ENCODE measurements around the gene SMTN. TPM values are rescaled to one million over a fixed set of nuclear protein-coding genes. Genes with fewer than 3 reads are reported as not detected.

SMTN gene
- total and polyA plus RNA-seq, 8 donors: 25.5 to 77.4 (median 40.0) TPM

- H3K4me3 ChIP-seq: no peak overlapping the region
- H3K27ac ChIP-seq: no peak overlapping the region
- H3K36me3 ChIP-seq: peaks cover 4 to 49% (median 21%) of the 10 kb centered on the region in 3 donors
- WGBS, 2 donors: 93 to 94% methylated on average over 21 of the region's 21 CpGs
- FAIRE-seq (no peak), ATAC-seq (no peak), DNase-seq (peak in 2 of 6 donors; percentile 20 to 59)
- H3K4me1 ChIP-seq: peaks cover 9 to 21% (median 18%) of the 10 kb centered on the region in 3 donors
- TF ChIP-seq, protein P1, sequence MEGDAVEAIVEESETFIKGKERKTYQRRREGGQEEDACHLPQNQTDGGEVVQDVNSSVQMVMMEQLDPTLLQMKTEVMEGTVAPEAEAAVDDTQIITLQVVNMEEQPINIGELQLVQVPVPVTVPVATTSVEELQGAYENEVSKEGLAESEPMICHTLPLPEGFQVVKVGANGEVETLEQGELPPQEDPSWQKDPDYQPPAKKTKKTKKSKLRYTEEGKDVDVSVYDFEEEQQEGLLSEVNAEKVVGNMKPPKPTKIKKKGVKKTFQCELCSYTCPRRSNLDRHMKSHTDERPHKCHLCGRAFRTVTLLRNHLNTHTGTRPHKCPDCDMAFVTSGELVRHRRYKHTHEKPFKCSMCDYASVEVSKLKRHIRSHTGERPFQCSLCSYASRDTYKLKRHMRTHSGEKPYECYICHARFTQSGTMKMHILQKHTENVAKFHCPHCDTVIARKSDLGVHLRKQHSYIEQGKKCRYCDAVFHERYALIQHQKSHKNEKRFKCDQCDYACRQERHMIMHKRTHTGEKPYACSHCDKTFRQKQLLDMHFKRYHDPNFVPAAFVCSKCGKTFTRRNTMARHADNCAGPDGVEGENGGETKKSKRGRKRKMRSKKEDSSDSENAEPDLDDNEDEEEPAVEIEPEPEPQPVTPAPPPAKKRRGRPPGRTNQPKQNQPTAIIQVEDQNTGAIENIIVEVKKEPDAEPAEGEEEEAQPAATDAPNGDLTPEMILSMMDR (IDR thresholded peaks at IDR 0.05): no peak
- intact Hi-C loops (cut with DNase I): loop anchor here in 2 of 3 donors (5.0 kb wide), 2 partner anchors 135 to 140 kb away; no protein-coding TSS in a partner anchor
- H3K9me3 ChIP-seq: no peaks in the 10 kb centered on the region
- H3K27me3 ChIP-seq: no peaks in the 10 kb centered on the region
Measured at GRCh38 chr22:31087744-31088215, 6.7 kb downstream of the SMTN start.

DNA sequence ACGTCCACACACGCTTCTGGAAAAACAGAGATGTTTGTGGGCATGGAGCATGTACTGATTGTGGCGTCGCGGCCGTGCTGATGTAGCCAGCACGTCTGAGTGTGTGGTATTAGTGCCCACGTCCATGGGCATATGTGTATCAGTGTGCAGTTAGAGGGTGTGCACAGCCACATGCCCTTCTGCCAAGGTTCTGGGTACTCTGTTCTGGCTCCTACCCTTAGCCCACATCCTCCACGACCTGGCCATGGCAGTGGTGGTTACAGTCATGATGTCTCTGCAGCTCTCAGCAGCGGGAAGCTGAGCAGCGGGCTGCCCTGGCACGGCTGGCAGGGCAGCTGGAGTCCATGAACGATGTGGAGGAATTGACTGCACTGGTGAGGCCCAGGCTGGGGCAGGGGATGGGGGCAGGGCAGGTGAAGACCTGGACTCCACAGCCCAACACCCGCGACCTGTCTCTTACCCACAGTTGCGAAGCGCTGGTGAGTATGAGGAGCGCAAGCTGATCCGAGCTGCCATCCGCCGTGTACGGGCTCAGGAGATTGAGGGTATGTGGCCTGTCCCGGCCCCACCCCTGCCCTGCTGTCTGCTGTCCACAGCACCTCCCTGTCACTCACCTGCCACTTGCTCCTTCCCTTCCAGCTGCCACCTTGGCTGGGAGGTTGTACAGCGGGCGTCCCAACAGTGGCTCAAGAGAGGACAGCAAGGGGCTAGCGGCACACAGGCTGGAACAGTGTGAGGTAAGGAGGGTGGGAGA is 7.3 kb downstream of the SMTN start:
- no peaks in the 10 kb centered on the region for H3K9me3 ChIP-seq
- peak in 1 of 6 donors; percentile 64 for DNase-seq
- no peak overlapping the region for H3K4me3 ChIP-seq
- no peak overlapping the region for H3K27ac ChIP-seq
- no peak for FAIRE-seq
- TF ChIP-seq, protein P1 (IDR thresholded peaks at IDR 0.05): no peak
- H3K36me3 ChIP-seq: peaks cover 4 to 52% (median 21%) of the 10 kb centered on the region in 3 donors
- peaks cover 3 to 15% (median 11%) of the 10 kb centered on the region in 3 donors for H3K4me1 ChIP-seq
- intact Hi-C loops (cut with DNase I): loop anchor here in 2 of 3 donors (5.0 kb wide), 2 partner anchors 136 to 141 kb away; no protein-coding TSS in a partner anchor
- no peaks in the 10 kb centered on the region for H3K27me3 ChIP-seq
- 89 to 90% methylated on average over 26 of the region's 26 CpGs for WGBS, 2 donors
- no peak for ATAC-seq

- H3K27me3 ChIP-seq: no peaks in the 10 kb centered on the region
- DNase-seq: peak in 4 of 6 donors; percentile 19 to 68 (median 42)
- peak in 2 of 4 donors; percentile 9 to 16 for ATAC-seq
- no peak overlapping the region for H3K27ac ChIP-seq
- intact Hi-C loops (cut with DNase I): loop anchor here in 2 of 3 donors (5.0 kb wide), 2 partner anchors 137 to 142 kb away; no protein-coding TSS in a partner anchor
- 81 to 83% methylated on average over 9 of the region's 9 CpGs for WGBS, 2 donors
- FAIRE-seq: no peak
- H3K36me3 ChIP-seq: peaks cover 4 to 55% (median 21%) of the 10 kb centered on the region in 3 donors
- H3K9me3 ChIP-seq: no peaks in the 10 kb centered on the region
- TF ChIP-seq, protein P1 (IDR thresholded peaks at IDR 0.05): peak; percentile 17 to 48 (median 36)
- H3K4me3 ChIP-seq: no peak overlapping the region
- H3K4me1 ChIP-seq: peaks cover 0 to 4% (median 1%) of the 10 kb centered on the region in 3 donors
Measured at GRCh38 chr22:31089160-31090100, 8.3 kb downstream of the SMTN start.

DNA sequence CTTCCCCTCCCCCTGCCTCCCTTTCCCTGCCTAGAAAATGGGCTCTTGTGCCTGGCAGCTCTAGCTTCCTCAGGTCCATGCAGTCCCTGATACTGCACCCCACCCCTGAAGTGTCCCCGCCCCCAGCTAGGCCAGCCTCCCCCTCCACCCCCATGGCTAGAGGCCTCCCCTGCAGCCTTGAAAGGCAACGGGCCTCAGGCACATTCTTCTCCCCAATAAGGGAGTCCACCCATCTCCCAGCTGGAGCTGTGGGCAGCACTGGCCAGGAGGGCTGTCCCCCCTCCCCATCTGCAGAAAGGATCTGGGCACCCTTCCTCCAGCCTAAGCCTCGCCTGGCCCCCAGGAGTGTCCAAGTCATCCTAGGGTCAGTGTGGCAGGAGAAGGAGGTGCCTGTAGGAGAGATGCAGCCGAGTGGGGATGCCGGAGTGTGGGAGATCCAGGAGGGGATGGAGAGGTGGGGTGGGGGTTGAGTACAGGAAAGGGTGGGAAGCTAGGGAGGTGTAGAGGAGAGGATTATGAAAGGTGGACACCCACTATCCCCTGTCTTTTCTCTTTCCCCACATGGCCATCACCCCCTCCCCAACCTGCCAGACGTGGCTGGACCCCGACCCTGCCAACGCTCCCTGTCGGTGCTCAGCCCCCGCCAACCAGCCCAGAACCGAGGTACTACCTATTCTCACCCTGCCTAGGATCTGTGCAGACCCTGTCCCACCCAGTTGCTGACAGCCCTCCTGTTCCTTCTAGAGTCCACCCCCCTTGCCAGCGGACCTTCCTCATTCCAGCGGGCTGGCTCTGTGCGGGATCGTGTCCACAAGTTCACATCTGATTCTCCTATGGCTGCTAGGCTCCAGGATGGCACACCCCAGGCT is 9.3 kb downstream of the SMTN start:
- peak in 1 of 6 donors; percentile 49 for DNase-seq
- Histone ChIP-seq H3K36me3 (peaks cover 4 to 66% (median 21%) of the 10 kb centered on the region in 3 donors), H3K4me3 (no peak overlapping the region), H3K27me3 (no peaks in the 10 kb centered on the region), H3K4me1 (peaks cover 0 to 3% (median 0%) of the 10 kb centered on the region in 3 donors), H3K9me3 (no peaks in the 10 kb centered on the region), H3K27ac (no peak overlapping the region)
- WGBS, 2 donors: 86 to 90% methylated on average over 13 to 15 of the region's 15 CpGs
- FAIRE-seq: no peak
- no peak for ATAC-seq
- intact Hi-C loops (cut with DNase I): no loop called here
- TF ChIP-seq, protein P1 (IDR thresholded peaks at IDR 0.05): no peak

Measured in pancreas (tissue), 10 donors.